ENCODE results near the gene ADCY2.

The ADCY2 gene

DNA sequence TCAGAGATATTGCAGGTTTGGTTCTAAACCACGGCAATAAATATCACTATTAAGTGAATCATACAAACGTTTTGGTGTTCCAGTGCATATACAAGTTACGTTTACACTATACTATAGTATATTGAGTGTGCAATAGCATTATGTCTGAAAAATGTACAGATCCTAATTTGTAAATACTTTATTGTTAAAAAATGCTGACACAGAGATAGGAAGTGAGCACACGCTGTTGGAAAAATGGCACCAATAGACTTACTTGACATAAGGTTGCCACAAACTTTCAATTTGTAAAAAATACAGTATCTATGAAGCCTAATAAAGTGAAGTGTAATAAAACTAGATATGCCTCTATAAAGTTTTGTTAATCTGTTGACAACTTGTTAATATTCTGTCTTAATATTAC is 439.0 kb downstream of the ADCY2 start:
- no peak for DNase-seq (ENCODE audit: low spot score)

DNA sequence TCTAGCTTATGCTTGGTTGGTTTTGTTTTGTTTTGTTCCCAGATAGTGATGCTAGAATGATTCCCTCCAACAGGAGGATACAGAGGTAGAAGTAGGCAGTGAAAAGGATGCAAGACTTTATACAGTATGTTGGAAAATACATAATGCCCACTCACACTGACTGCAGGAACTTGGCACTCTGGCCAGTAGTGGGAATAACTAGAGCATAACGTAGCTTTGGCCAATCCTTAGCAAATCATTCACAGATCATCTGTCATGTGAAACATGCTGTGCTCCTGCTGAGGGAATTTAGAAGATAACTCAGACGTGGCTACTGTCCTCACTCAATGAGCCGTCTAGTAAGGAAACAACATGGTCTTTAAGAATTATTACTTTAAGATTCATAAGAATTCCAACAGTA is 441.5 kb downstream of the ADCY2 start:
- DNase-seq (ENCODE audit: low spot score) = no peak

DNA sequence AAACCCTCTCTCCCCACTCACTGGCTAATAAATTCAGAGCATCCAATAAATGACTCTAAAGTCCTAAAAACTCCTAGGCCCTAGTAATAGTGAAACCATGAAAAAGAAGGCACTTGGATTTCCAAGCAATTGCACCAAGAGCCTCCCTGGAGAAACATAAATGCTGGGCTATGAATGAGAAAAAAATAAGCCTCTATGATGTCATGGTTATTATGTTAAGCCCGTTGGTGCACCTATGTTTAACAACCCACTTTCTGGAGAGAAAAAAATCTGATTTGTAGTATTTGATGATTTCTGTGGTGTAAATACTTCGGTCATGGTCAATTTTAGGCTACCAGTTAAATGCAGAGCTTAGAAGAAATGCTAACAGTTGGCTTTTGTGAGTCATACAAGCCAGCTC is 446.6 kb downstream of the ADCY2 start:
- no peak for DNase-seq (ENCODE audit: low spot score)

DNA sequence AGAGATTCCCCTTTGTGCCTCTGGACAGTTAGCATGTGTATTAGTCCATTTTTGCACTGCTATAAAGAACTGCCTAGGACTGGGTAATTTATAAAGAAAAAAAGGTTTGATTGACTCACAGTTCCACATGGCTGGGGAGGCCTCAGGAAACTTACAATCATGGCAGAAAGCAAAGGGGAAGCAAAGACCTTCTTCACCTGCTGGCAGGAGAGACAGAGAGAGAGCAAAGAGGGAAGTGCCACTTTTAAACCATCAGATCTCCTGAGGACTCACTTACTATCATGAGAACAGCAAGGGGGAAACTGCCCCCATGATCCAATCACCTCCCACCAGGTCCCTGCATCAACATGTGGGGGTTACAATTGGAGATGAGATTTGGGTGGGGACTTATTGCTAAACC is 449.0 kb downstream of the ADCY2 start:
- no peak for DNase-seq (ENCODE audit: low spot score)

DNA sequence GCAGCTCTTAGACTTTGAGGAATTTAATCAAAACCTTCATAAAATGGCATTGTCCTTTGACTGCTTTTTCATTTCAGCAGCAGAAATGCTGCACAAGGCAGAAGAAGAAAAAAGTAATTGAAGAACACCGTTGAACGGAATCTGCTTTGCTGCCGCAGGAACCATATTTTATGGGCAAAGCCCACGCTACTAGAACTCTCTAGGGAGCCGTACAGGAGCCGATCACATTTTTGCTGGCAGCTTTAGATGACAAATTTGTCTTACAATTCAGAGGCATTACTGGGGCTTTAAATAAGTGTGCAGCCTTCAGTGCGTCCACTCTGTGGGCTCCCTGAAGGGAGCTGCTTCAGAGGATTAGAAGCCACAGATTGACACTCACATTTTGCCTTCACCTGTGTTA is 449.6 kb downstream of the ADCY2 start:
- DNase-seq (ENCODE audit: low spot score) = no peak

DNA sequence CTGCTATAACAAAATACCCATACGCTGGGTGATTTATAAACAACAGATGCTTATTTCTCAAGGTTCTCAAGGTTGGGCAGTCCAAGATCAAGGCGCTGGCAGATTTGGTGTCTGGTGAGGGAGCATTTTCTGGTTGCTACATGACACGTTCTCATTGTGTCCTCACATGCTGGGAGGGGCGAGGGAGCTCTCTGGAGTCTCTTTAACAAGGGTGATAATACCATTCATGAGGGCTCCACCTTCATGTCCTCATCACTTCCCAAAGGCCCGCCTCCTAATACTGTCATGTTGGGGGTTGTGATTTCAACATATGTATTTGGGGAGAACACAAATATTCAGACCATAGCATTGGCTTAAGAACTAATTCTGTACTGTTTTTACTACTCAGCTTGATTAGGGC is 450.4 kb downstream of the ADCY2 start:
- no peak for DNase-seq (ENCODE audit: low spot score)

DNA sequence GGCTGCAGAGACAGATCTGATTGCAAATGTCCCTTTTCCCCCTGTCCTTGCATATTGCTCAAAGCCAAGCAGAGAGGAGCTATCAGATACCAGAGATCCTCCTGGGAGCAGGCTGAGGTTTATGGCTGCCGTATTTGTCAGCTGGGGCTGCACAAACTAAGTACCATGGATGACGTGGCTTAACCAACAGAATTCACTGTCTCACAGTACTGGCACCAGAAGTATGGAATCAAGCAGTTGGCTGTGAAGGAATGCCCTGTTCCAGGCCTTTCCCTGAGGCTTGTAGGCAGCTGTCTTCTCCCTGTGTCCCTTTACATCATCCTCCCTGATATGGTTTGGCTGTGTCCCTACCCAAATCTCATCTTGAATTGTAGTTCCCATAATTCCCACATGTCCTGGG is 452.4 kb downstream of the ADCY2 start:
- DNase-seq (ENCODE audit: low spot score) = no peak

DNA sequence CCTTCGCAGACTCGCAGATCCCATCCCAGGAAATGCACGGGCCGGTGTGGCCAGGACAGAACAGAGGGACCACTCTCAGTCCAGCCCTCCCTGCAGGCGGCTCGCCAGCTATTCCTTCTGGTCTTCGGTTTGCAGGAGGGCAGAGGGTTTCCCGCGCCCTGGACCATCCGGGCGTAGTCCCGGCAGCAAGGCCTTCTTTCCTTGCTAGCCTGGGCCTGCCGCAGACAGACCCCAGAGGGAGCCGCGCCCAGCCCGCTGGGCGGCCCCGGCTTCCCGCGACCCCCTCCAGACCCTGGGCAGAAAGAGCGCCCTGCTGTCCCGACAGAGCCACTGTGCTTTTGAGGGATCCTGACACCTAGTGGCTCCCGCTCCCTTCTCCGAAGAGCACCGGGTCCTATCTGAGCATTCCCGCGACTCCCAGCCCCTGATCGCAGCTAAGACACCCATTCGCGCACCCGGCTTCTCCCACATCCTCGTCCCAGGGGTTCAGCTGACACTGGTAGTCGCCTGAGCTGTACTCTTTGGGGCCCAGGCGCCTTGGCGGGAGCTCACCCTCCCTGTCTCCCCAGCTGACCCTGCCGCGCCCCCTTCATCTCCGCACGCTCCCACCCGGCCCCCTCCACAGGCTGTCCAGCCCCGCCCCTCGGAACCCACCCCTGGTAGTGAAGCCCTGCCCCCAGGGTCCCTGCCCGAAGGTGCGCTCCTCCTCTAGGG is 453.9 kb downstream of the ADCY2 start:
- DNase-seq (ENCODE audit: low spot score) = no peak

DNA sequence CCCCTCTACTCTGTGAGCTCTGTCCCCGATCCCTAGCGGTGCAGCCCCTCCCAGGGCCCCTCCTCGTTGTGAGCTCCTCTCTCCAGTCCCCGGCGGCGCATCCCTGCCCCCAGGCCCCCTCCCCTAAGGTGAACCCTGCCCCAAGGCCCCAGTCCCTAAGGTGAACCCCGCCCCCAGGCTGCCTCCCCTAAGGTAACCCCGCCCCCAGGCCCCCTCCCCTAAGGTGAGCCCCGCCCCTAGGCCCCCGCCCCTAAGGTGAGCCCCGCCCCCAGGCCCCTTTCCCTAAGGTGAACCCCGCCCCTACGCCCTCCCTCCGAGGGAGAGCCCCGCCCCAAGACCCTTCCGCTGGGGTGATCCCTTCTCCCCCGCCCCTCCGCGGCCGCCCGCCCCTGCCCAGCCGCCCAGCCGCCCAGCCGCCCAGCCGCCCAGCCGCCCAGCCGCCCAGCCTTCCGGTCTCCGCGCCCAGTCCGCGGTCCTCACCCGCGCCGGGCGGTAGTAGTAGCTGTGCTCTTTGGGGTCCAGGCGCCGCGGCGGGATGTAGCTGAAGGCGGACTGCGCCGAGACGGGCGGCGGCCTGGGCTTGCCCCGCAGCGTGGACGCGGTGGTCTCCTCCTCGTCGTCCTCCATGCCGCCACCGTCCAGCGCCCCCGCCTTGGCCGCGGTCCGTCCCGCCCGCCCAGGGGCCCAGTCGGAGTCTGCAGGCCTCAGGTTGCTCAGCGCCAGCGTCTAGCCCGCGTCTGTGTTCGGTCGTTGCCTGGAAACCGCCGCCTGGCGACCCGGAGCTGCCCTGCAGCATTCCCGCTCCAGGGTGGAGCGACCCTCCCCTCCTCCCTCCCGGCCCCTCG is 454.7 kb downstream of the ADCY2 start, which contains the start of gene CFAP90:
Gene CFAP90 (minus strand): TSS at position 739 of the 845 bp plus-strand sequence. CDS start 112 bp downstream, at position 627.
- no peak for DNase-seq (ENCODE audit: low spot score)

DNA sequence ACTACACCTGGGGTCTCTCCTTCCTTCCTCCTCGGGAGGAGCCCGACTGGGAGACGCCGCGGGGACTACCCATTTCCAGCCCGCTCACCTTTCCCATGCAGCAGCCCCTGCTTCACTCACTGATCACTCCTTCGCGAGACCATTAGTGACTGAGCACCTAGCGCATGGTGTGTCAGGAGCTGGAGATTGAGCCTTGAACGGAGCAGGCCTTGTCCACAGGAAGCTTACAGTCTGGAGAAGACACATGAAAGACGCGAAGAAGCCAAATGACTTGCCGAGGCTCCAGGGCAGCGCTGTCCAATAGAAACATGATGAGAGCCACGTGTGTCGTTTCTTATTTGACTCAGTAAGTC is 455.3 kb downstream of the ADCY2 start:
- DNase-seq (ENCODE audit: low spot score) = no peak

DNA sequence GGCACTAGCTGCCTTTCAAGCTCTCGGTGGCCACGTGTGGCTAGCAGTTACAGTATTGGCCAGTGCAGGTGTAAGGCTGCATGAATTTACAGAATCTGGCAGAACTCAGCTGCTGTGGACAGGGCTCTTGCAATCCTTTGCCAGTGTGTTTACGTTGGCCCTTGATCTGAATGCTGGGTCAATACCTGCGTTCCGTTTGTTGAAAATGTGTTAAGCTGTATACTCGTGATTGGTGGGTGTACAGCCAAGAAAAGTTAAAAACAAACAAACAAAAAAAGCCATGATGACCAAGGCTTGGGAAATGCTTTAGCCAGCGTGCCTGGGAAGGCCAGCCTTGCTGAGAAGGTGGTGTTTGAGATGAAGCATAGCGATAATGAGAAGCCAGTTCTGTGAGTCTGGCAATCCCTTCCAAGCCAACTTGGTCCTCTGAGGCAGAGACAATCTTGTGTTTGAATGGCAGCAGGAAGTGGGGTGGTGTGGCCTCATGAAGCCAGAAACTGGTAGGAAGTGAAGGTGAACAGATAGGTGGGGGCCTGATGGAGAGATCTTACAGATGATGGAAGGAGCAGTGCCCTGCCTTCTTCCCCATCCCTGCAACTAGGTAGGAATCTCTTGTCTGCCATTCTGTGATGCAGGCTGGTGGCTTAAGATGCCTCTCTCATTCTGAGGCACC is 455.8 kb downstream of the ADCY2 start:
- no peak for DNase-seq (ENCODE audit: low spot score)

DNA sequence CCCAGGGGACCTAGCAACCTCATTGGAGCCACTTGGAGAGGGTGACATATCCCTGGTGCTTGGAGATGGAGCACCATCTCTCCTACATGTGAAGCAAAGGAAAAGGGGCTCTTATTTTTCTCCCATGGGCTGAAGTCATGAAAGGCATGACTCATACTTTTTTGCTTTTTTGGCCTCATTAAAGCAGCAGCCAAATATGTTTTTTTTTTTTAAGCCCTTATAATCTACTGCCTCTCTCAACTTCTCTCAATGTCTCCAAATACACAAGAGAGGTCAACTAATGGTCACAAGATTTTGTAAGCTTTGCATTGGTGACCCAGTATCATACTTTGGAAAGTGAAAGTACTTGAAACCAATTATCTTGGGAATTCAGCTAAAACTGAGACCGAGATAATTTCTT is 456.6 kb downstream of the ADCY2 start:
- DNase-seq (ENCODE audit: low spot score) = no peak

DNA sequence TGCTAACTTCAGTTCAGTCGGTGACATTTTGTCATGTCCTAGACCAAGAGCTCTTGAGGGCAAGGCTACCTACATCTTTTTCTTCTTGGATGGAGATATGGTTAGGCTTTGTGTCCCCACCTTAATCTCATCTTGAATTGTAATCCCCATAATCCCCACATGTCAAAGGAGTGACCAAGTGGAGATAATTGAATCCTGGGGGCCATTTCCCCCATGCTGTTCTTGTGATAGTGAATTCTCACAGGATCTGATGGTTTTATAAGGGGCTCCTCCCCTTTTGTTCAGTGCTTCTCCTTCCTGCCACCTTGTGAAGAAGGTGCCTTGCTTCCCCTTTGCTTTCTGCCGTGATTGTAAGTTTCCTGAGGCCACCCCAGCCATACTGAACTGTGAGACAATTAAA is 457.1 kb downstream of the ADCY2 start:
- no peak for DNase-seq (ENCODE audit: low spot score)

DNA sequence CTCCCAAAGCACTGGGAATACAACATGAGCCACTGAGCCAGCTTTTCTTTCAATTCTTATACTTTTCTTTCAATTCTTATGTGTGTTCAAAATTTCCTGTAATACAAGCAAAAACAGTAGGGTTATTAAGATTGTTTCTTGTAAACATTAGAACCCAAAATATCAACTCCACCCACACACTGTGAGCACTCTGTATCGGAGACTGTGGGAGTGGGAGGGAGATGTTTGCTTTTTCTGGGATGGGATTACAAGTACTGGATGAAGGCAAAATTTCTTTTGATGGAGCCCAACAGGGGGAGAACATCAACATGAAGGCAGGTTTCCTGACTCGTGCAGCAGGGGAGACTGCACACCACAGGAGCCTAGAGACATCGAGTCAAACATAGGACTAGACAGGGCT is 459.7 kb downstream of the ADCY2 start:
- DNase-seq (ENCODE audit: low spot score) = no peak

DNA sequence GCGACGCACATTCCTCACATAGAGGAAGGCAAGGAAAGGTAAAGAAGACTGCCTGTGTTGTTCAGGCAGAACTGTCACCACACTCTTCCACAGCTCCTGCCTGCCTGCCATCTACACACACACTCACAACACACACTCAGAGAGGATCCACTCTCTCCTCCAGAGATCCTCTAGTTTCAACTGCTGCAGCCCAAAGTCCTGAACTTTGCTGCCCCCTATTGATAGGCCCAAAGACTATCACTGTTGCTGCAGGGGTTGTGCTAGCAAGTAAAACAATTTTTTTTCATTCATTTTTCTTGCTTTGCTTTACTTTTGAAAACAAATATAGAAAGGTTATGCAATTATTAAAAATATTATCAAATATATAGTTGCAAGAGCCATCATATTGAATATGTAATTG is 460.9 kb downstream of the ADCY2 start:
- peak; percentile 49 for DNase-seq (ENCODE audit: low spot score)

DNA sequence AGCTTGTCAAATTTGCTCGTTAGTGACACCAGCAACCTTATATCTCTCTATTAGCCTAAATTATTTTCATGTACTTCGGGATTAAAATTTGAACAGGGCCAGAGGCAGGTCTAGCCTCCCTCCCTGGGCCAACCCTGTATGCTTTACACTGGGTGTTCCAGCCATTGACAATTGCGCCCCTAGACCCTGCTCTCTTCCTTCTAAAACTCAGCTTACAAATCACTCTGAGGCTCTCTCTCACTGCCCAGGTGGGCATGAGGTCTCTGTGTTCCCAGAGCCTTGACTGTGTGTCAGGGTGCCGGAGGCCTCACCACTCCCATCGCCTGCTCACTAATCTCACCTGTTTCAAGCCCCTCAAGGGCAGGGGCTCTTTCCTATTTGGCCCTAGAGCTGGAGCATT is 461.4 kb downstream of the ADCY2 start:
- DNase-seq (ENCODE audit: low spot score) = no peak

DNA sequence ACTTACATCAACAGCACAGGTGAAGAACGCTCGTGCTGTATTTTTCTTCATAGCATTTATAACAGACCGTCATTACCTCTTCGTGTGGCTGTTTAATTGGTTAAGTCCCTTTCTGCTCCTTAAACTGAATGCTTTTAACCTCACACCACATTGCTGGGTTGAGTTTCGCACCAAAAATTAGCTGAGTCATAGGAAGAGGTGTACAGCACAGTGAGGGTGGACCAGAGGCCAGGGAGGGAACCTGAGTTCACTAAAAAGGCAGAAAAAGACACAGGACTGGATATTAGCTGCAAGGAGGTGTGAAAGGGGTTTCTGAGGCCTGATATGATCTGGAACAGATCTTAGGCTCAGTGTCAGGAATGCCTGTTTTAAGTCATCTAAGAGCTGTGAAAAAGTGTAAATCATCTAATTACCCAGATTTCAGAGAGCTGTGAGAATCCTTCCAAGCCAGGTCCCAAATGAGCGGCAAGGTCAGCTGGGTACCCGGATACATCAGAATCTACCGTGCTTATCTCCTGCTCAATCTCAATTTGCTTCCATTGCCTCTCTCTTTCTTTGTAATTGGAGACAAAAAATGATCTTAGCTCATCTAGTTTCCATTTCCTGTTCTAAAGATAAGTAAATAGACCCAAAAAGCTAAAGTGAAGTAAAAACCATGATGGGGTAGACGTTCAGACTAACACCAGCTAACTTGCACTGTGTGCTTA is 462.1 kb downstream of the ADCY2 start:
- DNase-seq (ENCODE audit: low spot score) = no peak

DNA sequence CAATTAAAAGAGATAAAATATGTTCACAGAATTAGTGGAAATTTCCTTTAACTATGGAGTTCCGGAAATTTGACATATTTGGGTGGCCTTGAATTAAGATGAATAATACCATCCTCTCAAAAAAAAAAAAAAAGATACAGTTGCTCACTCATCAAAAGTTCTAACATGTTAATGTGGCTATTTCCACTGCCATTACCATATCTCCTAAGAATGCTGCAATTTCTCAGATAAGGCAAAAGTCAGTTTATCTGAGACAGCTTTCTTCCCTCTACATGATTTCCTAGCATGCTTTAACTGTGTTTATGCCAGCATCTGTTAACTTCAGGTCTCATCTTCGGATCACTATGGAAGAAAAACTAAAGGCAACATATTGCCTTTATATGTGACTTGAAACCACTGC is 470.3 kb downstream of the ADCY2 start:
- DNase-seq (ENCODE audit: low spot score) = no peak

DNA sequence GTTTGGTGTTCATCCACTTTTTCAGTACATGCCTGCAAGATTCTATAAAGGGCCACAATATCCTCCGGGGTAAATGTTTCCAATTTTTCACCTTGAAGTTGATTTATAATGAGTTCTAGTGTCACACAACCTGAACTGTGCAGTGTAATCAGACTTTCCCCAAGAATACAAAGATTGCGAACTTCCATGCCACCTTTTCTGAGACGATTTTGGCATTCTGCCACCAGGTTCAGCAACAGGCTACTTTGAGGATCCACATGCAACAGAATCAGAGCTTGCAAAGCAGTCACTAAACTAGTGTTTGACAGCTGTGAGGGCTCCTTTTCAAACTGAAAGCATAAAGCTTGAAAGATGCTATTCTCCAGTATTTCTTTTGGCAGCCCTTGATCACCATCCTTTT is 471.3 kb downstream of the ADCY2 start:
- no peak for DNase-seq (ENCODE audit: low spot score)

DNA sequence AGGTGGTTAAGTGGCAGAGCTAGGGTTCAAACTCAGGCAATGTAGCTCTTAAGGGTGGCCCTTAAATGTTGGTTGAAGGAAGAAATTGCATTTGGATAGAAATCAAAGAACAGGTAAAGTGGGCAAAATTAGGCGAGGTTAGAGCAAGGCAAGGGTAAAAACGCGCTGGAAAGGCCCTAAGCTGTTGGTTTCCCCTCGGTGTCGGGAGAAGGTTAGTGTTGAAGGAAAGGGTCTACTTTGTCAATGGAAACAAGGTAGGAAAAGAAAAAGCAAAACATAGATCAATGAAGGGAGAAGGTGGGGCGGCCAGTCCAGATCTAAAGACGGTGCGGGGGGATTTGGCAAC is 472.5 kb downstream of the ADCY2 start:
- DNase-seq (ENCODE audit: low spot score) = no peak

DNA sequence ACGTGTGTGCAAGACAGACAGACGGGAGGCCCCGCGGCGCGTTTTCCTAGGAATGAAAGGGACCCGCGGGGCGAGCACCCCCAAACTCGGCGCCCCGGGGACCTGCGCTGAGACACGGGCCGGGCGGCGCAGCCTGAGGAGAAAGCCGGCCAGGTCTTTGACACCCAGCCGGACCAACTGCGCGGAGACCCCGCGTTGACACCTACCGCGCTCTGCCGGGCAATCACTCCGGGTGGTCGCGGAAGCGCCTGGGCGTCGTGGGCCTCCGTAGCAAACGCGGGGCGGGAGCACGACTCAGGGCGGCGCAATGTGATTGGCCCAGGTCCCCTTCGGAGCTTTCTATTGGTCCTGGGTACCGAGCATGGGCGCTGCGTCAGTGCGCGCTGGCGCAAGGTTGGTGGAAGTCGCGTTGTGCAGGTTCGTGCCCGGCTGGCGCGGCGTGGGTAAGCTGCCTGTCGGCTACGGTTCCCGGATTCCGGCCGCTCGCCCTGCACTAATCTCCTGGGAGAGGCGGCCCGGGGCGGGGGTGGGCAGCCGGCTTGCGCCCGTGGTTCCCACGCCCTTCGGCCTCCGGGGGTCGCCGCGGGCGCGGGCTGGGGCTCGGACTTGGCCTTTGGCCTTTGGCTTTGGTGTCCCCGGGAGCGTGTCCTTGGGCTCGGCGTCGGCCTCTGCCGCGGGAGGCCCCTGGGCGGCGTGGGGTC is 473.0 kb downstream of the ADCY2 start, which contains the start of the genes FASTKD3 and MTRR:
Gene FASTKD3 (minus strand): TSS at position 259 of the 701 bp plus-strand sequence. CDS start 948 bp downstream, outside the sequence.
Gene MTRR (plus strand): TSS at position 376 of the 701 bp plus-strand sequence. CDS start 1,647 bp downstream, outside the sequence.
- peak; percentile 95 for DNase-seq (ENCODE audit: low spot score)

All from NAMALWA (cell line).